GM23338 (cell line): Measurements from ENCODE around the gene NCAPD3. TPM values are rescaled to one million over a fixed set of nuclear protein-coding genes. Genes with fewer than 3 reads are reported as not detected.

ENCODE experiments used
- ATAC-seq: fragments of 200-7000 bp; cut with Tn5 transposase; 3 replicates; pipeline ENCODE4 v1.9.1; 2020
- DNase-seq: peaks from one replicate; pipeline ENCODE4 v3.0.0-alpha.2; 2015; ENCODE audit warnings: low spot score
- H2AFZ ChIP-seq: fragments of 200-600 bp; sonication (generic); 2 replicates; pipeline ENCODE4 v1.8.0; 2016; ENCODE audit warnings: antibody characterized with exemption, mild to moderate bottlenecking, moderate library complexity
- H3F3A ChIP-seq: fragments of 200-600 bp; sonication (generic); replicated peaks from 2 replicates; pipeline ENCODE4 v1.8.0; 2017; ENCODE audit warnings: antibody characterized with exemption, mixed run types, low read depth
- H3K27ac ChIP-seq: fragments of 200-600 bp; sonication (generic); 2 replicates; pipeline ENCODE4 v1.6.1; 2016; ENCODE audit warnings: low read depth
- H3K27me3 ChIP-seq: fragments of 200-600 bp; sonication (generic); 2 replicates; pipeline ENCODE4 v1.8.0; 2016; ENCODE audit warnings: mild to moderate bottlenecking, mixed run types, moderate library complexity; ENCODE audit not compliant: insufficient read depth
- H3K36me3 ChIP-seq: fragments of 200-600 bp; sonication (generic); 2 replicates; pipeline ENCODE4 v1.8.0; 2016; ENCODE audit warnings: mild to moderate bottlenecking; ENCODE audit not compliant: insufficient read depth
- H3K4me1 ChIP-seq: fragments of 200-600 bp; sonication (generic); 2 replicates; pipeline ENCODE4 v1.8.0; 2016; ENCODE audit warnings: mild to moderate bottlenecking, moderate library complexity; ENCODE audit not compliant: insufficient read depth
- H3K4me2 ChIP-seq: fragments of 200-600 bp; sonication (generic); 2 replicates; pipeline ENCODE4 v1.7.1; 2017; ENCODE audit warnings: mixed run types
- H3K4me3 ChIP-seq: fragments of 200-600 bp; sonication (generic); 2 replicates; pipeline ENCODE4 v1.6.1; 2016; ENCODE audit warnings: mixed run types
- H3K79me2 ChIP-seq: fragments of 200-600 bp; sonication (generic); replicated peaks from 2 replicates; pipeline ENCODE4 v1.8.0; 2017; ENCODE audit warnings: mild to moderate bottlenecking; ENCODE audit not compliant: insufficient read depth
- H3K9me2 ChIP-seq: fragments of 200-600 bp; sonication (generic); 2 replicates; pipeline ENCODE4 v1.8.0; 2017; ENCODE audit not compliant: insufficient read depth
- H4K20me1 ChIP-seq: fragments of 200-600 bp; sonication (generic); replicated peaks from 2 replicates; pipeline ENCODE4 v1.8.0; 2017; ENCODE audit warnings: mild to moderate bottlenecking; ENCODE audit not compliant: insufficient read depth
- H3K27ac Mint-ChIP-seq: 2 replicates; pipeline ENCODE4 v1.8.0; 2020; ENCODE audit warnings: inconsistent platforms, mild to moderate bottlenecking, moderate library complexity, mixed read lengths
- H3K27me3 Mint-ChIP-seq: 3 replicates; pipeline ENCODE4 v1.8.0; 2022; ENCODE audit warnings: low read depth, mild to moderate bottlenecking, moderate library complexity, mixed read lengths, inconsistent platforms; ENCODE audit not compliant: insufficient read depth, poor library complexity
- H3K36me3 Mint-ChIP-seq: 3 replicates; pipeline ENCODE4 v1.8.0; 2021; ENCODE audit warnings: low read depth, mild to moderate bottlenecking, inconsistent platforms, moderate library complexity, mixed read lengths
- H3K4me1 Mint-ChIP-seq: 3 replicates; pipeline ENCODE4 v1.8.0; 2020; ENCODE audit warnings: mild to moderate bottlenecking, inconsistent platforms, mixed read lengths
- H3K4me3 Mint-ChIP-seq: 3 replicates; pipeline ENCODE4 v1.8.0; 2021; ENCODE audit warnings: moderate library complexity, mild to moderate bottlenecking, inconsistent platforms, mixed read lengths
- H3K9me3 Mint-ChIP-seq: 3 replicates; pipeline ENCODE4 v1.8.0; 2020; ENCODE audit warnings: moderate library complexity, mild to moderate bottlenecking, inconsistent platforms, mixed read lengths
- CREB1 ChIP-seq: fragments of 250-450 bp; sonication (Bioruptor Pico); IDR thresholded peaks from 2 replicates; pipeline ENCODE4 v1.5.0; 2020; ENCODE audit warnings: low read depth, mild to moderate bottlenecking, moderate library complexity
- EZH2 ChIP-seq: fragments of 200-600 bp; sonication (generic); IDR thresholded peaks from one replicate; pipeline ENCODE4 v1.8.0; 2017; ENCODE audit warnings: antibody characterized with exemption, mild to moderate bottlenecking, low read depth; ENCODE audit not compliant: unreplicated experiment
- EZH2phosphoT487 ChIP-seq: fragments of 200-600 bp; sonication (generic); IDR thresholded peaks from one replicate; pipeline ENCODE4 v1.8.1; 2018; ENCODE audit warnings: antibody characterized with exemption; ENCODE audit not compliant: unreplicated experiment
- JUNB ChIP-seq: IDR thresholded peaks from one replicate; pipeline ENCODE4 v1.6.1; 2016; ENCODE audit warnings: antibody characterized with exemption; ENCODE audit not compliant: unreplicated experiment
- NANOG ChIP-seq: IDR thresholded peaks from 2 replicates; pipeline ENCODE4 v1.6.1; 2016; ENCODE audit warnings: antibody characterized with exemption, borderline replicate concordance
- POLR2AphosphoS5 ChIP-seq: IDR thresholded peaks from 2 replicates; pipeline ENCODE4 v1.6.1; 2016; ENCODE audit warnings: antibody characterized with exemption, low read depth
- STAT1 ChIP-seq: IDR thresholded peaks from one replicate; pipeline ENCODE4 v1.6.1; 2016; ENCODE audit warnings: antibody characterized with exemption; ENCODE audit not compliant: unreplicated experiment
- ZNF114 ChIP-seq: fragments of 250-450 bp; sonication (Bioruptor Pico); IDR thresholded peaks from 2 replicates; pipeline ENCODE4 v1.5.0; 2020; ENCODE audit warnings: mild to moderate bottlenecking, moderate library complexity
- ZNF331 ChIP-seq: fragments of 250-450 bp; sonication (Bioruptor Pico); IDR thresholded peaks from 2 replicates; pipeline ENCODE4 v1.5.0; 2020; ENCODE audit warnings: low read depth, mild to moderate bottlenecking, moderate library complexity
- polyA plus RNA-seq: library from polyadenylated mRNA; unstranded; fragments of >200 nt; fragmentation: Nextera tagmentation; extraction: Ambion mirVana; gene quantifications from 2 replicates; pipeline ENCODE4 v1.2.1, GENCODE V29; 2016
- total RNA-seq: library from RNA; depleted of rRNA; stranded (reverse); fragments of >200 nt; shearing (Covaris generic); gene quantifications from 2 replicates; pipeline ENCODE4 v1.2.3, GENCODE V29; 2014
- TF ChIP-seq, protein P1 (sequence below): fragments of 250-450 bp; sonication (Bioruptor Pico); IDR thresholded peaks from 2 replicates; pipeline ENCODE4 v1.5.0; 2020; ENCODE audit warnings: mild to moderate bottlenecking, moderate library complexity
- TF ChIP-seq, protein P2 (sequence below): IDR thresholded peaks from one replicate; pipeline ENCODE4 v1.6.1; 2018; ENCODE audit warnings: antibody characterized with exemption; ENCODE audit not compliant: unreplicated experiment
- TF ChIP-seq, protein P3 (sequence below): IDR thresholded peaks from 2 replicates; pipeline ENCODE4 v1.6.1; 2016; ENCODE audit warnings: antibody characterized with exemption
- TF ChIP-seq, protein P4 (sequence below), 2 experiments: fragments of 200-600 bp in 1 of 2; sonication (generic) in 1 of 2; conservative IDR thresholded peaks; 2 replicates each; pipeline versions ENCODE4 v1.5.1 to v1.6.1; 2016 to 2017; ENCODE audit warnings: antibody characterized with exemption in 2 of 2, low read depth in 2 of 2, mild to moderate bottlenecking in 2 of 2, moderate library complexity in 1 of 2

NCAPD3 gene
- total and polyA plus RNA-seq, 2 experiments from 2014 or later: 37.1 to 49.8 TPM

DNA sequence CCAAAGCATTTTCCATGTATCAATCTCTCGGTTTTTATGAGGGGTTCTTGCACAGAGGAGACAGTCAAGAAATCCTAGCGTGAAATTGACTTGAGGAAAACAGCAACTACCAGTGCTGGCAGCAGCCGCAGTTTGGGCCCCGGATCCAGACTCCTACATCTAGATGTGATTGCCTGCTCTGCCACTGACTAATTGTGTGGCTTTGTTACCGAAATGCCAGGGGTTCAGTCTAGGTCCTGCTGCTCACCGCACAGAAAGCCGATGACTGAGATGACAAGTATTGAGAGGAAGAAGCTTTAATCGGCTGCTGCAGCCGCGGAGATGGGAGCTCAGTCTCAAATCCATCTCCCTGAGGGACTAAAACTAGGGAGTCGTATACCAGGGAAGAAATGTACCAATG lies 44.2 kb upstream of the NCAPD3 start:
- DNase-seq (no peak), ATAC-seq (no peak)
- H3K27me3 ChIP-seq: no peaks in the 10 kb centered on the region
- Mint-ChIP-seq H3K27ac (peak overlapping the region; percentile 81), H3K9me3 (no peaks in the 10 kb centered on the region), H3K4me3 (peak overlapping the region; percentile 7; the same call in 1 of the 3 replicates), H3K27me3 (peaks cover 18% of the 10 kb centered on the region), H3K36me3 (peaks cover 36% of the 10 kb centered on the region), H3K4me1 (peaks cover 76% of the 10 kb centered on the region)
- 0 out of 2 replicates have a peak, but pooled peaks cover 10% of the 10 kb centered on the region for H3F3A ChIP-seq
- no peak overlapping the region for H2AFZ ChIP-seq
- no peak for TF ChIP-seq POLR2AphosphoS5
- no peak for TF ChIP-seq JUNB
- TF ChIP-seq, protein P1, sequence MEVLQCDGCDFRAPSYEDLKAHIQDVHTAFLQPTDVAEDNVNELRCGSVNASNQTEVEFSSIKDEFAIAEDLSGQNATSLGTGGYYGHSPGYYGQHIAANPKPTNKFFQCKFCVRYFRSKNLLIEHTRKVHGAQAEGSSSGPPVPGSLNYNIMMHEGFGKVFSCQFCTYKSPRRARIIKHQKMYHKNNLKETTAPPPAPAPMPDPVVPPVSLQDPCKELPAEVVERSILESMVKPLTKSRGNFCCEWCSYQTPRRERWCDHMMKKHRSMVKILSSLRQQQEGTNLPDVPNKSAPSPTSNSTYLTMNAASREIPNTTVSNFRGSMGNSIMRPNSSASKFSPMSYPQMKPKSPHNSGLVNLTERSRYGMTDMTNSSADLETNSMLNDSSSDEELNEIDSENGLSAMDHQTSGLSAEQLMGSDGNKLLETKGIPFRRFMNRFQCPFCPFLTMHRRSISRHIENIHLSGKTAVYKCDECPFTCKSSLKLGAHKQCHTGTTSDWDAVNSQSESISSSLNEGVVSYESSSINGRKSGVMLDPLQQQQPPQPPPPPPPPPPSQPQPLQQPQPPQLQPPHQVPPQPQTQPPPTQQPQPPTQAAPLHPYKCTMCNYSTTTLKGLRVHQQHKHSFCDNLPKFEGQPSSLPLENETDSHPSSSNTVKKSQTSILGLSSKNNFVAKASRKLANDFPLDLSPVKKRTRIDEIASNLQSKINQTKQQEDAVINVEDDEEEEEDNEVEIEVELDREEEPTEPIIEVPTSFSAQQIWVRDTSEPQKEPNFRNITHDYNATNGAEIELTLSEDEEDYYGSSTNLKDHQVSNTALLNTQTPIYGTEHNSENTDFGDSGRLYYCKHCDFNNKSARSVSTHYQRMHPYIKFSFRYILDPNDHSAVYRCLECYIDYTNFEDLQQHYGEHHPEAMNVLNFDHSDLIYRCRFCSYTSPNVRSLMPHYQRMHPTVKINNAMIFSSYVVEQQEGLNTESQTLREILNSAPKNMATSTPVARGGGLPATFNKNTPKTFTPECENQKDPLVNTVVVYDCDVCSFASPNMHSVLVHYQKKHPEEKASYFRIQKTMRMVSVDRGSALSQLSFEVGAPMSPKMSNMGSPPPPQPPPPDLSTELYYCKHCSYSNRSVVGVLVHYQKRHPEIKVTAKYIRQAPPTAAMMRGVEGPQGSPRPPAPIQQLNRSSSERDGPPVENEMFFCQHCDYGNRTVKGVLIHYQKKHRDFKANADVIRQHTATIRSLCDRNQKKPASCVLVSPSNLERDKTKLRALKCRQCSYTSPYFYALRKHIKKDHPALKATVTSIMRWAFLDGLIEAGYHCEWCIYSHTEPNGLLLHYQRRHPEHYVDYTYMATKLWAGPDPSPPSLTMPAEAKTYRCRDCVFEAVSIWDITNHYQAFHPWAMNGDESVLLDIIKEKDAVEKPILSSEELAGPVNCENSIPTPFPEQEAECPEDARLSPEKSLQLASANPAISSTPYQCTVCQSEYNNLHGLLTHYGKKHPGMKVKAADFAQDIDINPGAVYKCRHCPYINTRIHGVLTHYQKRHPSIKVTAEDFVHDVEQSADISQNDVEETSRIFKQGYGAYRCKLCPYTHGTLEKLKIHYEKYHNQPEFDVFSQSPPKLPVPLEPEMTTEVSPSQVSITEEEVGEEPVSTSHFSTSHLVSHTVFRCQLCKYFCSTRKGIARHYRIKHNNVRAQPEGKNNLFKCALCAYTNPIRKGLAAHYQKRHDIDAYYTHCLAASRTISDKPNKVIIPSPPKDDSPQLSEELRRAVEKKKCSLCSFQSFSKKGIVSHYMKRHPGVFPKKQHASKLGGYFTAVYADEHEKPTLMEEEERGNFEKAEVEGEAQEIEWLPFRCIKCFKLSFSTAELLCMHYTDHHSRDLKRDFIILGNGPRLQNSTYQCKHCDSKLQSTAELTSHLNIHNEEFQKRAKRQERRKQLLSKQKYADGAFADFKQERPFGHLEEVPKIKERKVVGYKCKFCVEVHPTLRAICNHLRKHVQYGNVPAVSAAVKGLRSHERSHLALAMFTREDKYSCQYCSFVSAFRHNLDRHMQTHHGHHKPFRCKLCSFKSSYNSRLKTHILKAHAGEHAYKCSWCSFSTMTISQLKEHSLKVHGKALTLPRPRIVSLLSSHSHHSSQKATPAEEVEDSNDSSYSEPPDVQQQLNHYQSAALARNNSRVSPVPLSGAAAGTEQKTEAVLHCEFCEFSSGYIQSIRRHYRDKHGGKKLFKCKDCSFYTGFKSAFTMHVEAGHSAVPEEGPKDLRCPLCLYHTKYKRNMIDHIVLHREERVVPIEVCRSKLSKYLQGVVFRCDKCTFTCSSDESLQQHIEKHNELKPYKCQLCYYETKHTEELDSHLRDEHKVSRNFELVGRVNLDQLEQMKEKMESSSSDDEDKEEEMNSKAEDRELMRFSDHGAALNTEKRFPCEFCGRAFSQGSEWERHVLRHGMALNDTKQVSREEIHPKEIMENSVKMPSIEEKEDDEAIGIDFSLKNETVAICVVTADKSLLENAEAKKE (CRISPR knock-in tag): no peak
- TF ChIP-seq, protein P2, sequence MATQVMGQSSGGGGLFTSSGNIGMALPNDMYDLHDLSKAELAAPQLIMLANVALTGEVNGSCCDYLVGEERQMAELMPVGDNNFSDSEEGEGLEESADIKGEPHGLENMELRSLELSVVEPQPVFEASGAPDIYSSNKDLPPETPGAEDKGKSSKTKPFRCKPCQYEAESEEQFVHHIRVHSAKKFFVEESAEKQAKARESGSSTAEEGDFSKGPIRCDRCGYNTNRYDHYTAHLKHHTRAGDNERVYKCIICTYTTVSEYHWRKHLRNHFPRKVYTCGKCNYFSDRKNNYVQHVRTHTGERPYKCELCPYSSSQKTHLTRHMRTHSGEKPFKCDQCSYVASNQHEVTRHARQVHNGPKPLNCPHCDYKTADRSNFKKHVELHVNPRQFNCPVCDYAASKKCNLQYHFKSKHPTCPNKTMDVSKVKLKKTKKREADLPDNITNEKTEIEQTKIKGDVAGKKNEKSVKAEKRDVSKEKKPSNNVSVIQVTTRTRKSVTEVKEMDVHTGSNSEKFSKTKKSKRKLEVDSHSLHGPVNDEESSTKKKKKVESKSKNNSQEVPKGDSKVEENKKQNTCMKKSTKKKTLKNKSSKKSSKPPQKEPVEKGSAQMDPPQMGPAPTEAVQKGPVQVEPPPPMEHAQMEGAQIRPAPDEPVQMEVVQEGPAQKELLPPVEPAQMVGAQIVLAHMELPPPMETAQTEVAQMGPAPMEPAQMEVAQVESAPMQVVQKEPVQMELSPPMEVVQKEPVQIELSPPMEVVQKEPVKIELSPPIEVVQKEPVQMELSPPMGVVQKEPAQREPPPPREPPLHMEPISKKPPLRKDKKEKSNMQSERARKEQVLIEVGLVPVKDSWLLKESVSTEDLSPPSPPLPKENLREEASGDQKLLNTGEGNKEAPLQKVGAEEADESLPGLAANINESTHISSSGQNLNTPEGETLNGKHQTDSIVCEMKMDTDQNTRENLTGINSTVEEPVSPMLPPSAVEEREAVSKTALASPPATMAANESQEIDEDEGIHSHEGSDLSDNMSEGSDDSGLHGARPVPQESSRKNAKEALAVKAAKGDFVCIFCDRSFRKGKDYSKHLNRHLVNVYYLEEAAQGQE: no peak
- no peak for TF ChIP-seq ZNF331 (CRISPR knock-in tag)
- TF ChIP-seq ZNF114 (CRISPR knock-in tag): no peak
- no peak for TF ChIP-seq STAT1
- no peak for TF ChIP-seq NANOG
- TF ChIP-seq EZH2phosphoT487: no peak
- TF ChIP-seq, protein P3, sequence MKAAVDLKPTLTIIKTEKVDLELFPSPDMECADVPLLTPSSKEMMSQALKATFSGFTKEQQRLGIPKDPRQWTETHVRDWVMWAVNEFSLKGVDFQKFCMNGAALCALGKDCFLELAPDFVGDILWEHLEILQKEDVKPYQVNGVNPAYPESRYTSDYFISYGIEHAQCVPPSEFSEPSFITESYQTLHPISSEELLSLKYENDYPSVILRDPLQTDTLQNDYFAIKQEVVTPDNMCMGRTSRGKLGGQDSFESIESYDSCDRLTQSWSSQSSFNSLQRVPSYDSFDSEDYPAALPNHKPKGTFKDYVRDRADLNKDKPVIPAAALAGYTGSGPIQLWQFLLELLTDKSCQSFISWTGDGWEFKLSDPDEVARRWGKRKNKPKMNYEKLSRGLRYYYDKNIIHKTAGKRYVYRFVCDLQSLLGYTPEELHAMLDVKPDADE: no peak
- TF ChIP-seq CREB1 (CRISPR knock-in tag): no peak
- no peak for TF ChIP-seq EZH2
- TF ChIP-seq, protein P4, sequence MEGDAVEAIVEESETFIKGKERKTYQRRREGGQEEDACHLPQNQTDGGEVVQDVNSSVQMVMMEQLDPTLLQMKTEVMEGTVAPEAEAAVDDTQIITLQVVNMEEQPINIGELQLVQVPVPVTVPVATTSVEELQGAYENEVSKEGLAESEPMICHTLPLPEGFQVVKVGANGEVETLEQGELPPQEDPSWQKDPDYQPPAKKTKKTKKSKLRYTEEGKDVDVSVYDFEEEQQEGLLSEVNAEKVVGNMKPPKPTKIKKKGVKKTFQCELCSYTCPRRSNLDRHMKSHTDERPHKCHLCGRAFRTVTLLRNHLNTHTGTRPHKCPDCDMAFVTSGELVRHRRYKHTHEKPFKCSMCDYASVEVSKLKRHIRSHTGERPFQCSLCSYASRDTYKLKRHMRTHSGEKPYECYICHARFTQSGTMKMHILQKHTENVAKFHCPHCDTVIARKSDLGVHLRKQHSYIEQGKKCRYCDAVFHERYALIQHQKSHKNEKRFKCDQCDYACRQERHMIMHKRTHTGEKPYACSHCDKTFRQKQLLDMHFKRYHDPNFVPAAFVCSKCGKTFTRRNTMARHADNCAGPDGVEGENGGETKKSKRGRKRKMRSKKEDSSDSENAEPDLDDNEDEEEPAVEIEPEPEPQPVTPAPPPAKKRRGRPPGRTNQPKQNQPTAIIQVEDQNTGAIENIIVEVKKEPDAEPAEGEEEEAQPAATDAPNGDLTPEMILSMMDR (conservative IDR thresholded peaks at IDR 0.05; ENCODE audit: low read depth in 2 of 2): no peak
- peaks cover 71% of the 10 kb centered on the region for H3K79me2 ChIP-seq
- no peak overlapping the region; the same call in 1 of the 2 replicates for H3K27ac ChIP-seq
- H3K4me2 ChIP-seq: peak overlapping the region; percentile 38
- H4K20me1 ChIP-seq: 0 out of 2 replicates have a peak, but pooled peaks cover 4% of the 10 kb centered on the region
- H3K4me1 ChIP-seq: peaks cover 60% of the 10 kb centered on the region
- H3K36me3 ChIP-seq: peaks cover 13% of the 10 kb centered on the region
- H3K4me3 ChIP-seq: no peak overlapping the region
- no peaks in the 10 kb centered on the region for H3K9me2 ChIP-seq
